Chondrocyte (in vitro differentiated cells): ENCODE results near the gene FZD7. TPM values are rescaled to one million over a fixed set of nuclear protein-coding genes. Genes with fewer than 3 reads are reported as not detected.

ENCODE experiments used
- DNase-seq: peaks from one replicate; pipeline ENCODE4 v3.0.0; 2021; ENCODE audit warnings: mixed read lengths, low spot score
- H3K27ac Mint-ChIP-seq: one replicate; pipeline ENCODE4 v1.8.0; 2021; ENCODE audit warnings: mild to moderate bottlenecking, moderate library complexity, mixed read lengths; ENCODE audit not compliant: unreplicated experiment
- H3K27me3 Mint-ChIP-seq: 2 replicates; pipeline ENCODE4 v1.8.0; 2021; ENCODE audit warnings: low read depth, mixed read lengths
- H3K36me3 Mint-ChIP-seq: 2 replicates; pipeline ENCODE4 v1.8.0; 2021; ENCODE audit warnings: low read depth, mixed read lengths
- H3K4me1 Mint-ChIP-seq: 2 replicates; pipeline ENCODE4 v1.8.0; 2021; ENCODE audit warnings: low read depth, mild to moderate bottlenecking, mixed read lengths
- H3K4me3 Mint-ChIP-seq: one replicate; pipeline ENCODE4 v1.8.0; 2021; ENCODE audit warnings: mild to moderate bottlenecking, moderate library complexity, mixed read lengths; ENCODE audit not compliant: unreplicated experiment
- H3K9me3 Mint-ChIP-seq: 2 replicates; pipeline ENCODE4 v1.8.0; 2021; ENCODE audit warnings: low read depth, mixed read lengths
- CTCF ChIP-seq: fragments of 200-600 bp; sonication (generic); IDR thresholded peaks from 2 replicates; pipeline ENCODE4 v1.5.0; 2021; ENCODE audit warnings: antibody characterized with exemption, mild to moderate bottlenecking, moderate library complexity
- total RNA-seq: library from RNA; stranded (reverse); gene quantifications from 3 replicates; pipeline ENCODE4 v1.2.1, GENCODE V29; 2021

The FZD7 gene
- total RNA-seq, 1 donor from 2014 or later: 63.1 TPM

- no peak overlapping the region for H3K4me3 Mint-ChIP-seq
- H3K27ac Mint-ChIP-seq: no peak overlapping the region
- DNase-seq: no peak
- peaks cover 15% of the 10 kb centered on the region for H3K4me1 Mint-ChIP-seq
- H3K9me3 Mint-ChIP-seq: no peaks in the 10 kb centered on the region
- TF ChIP-seq CTCF: no peak
- no peaks in the 10 kb centered on the region for H3K36me3 Mint-ChIP-seq
- H3K27me3 Mint-ChIP-seq: no peaks in the 10 kb centered on the region
Observed at GRCh38 chr2:202066875-202067274, 33.2 kb downstream of the FZD7 start.

GRCh38 chr2:202067589-202067988 is 33.9 kb downstream of the FZD7 start:
- Mint-ChIP-seq H3K27me3 (no peaks in the 10 kb centered on the region), H3K27ac (no peak overlapping the region), H3K4me3 (no peak overlapping the region), H3K9me3 (no peaks in the 10 kb centered on the region), H3K36me3 (no peaks in the 10 kb centered on the region), H3K4me1 (peaks cover 15% of the 10 kb centered on the region)
- no peak for DNase-seq
- TF ChIP-seq CTCF: no peak

- no peaks in the 10 kb centered on the region for H3K36me3 Mint-ChIP-seq
- H3K4me1 Mint-ChIP-seq: peaks cover 10% of the 10 kb centered on the region
- H3K9me3 Mint-ChIP-seq: no peaks in the 10 kb centered on the region
- no peak overlapping the region for H3K27ac Mint-ChIP-seq
- H3K27me3 Mint-ChIP-seq: no peaks in the 10 kb centered on the region
- no peak for TF ChIP-seq CTCF
- no peak overlapping the region for H3K4me3 Mint-ChIP-seq
- no peak for DNase-seq
Observed at GRCh38 chr2:202069170-202070067, 35.8 kb downstream of the FZD7 start.

GRCh38 chr2:202071107-202071506 is 37.5 kb downstream of the FZD7 start:
- Mint-ChIP-seq H3K27me3 (no peaks in the 10 kb centered on the region), H3K27ac (no peak overlapping the region), H3K9me3 (no peaks in the 10 kb centered on the region)

GRCh38 chr2:202072226-202072625 is 38.6 kb downstream of the FZD7 start:
- DNase-seq: no peak
- H3K9me3 Mint-ChIP-seq: no peaks in the 10 kb centered on the region
- no peaks in the 10 kb centered on the region for H3K27me3 Mint-ChIP-seq
- no peak overlapping the region for H3K4me3 Mint-ChIP-seq
- H3K36me3 Mint-ChIP-seq: no peaks in the 10 kb centered on the region
- peaks cover 4% of the 10 kb centered on the region for H3K4me1 Mint-ChIP-seq
- H3K27ac Mint-ChIP-seq: no peak overlapping the region
- peak; percentile 54 for TF ChIP-seq CTCF

More at GRCh38 chr2:202071107-202071506, 37.5 kb downstream of the FZD7 start:
- no peak for TF ChIP-seq CTCF
- no peak overlapping the region for H3K4me3 Mint-ChIP-seq
- H3K36me3 Mint-ChIP-seq: no peaks in the 10 kb centered on the region
- DNase-seq: no peak
- H3K4me1 Mint-ChIP-seq: peaks cover 4% of the 10 kb centered on the region
